Tibial nerve (tissue), 4 donors: ENCODE data around the gene CBX6. TPM values are rescaled to one million over a fixed set of nuclear protein-coding genes. Genes with fewer than 3 reads are reported as not detected.
A peak's percentile ranks its signal among the peaks of the same experiment; 100 is the strongest.

Experiments
- DNase-seq, 2 donors: peaks; one replicate each; pipeline ENCODE4 v3.0.0-alpha.2; 2019; ENCODE audit warnings: low spot score in 2 of 2
- H3K27ac ChIP-seq, 4 donors: fragments of 200-600 bp; sonication (generic) in 3 of 4; one replicate each; pipeline ENCODE4 v1.5.1; 2017 to 2019; ENCODE audit warnings: mild to moderate bottlenecking in 1 of 4
- H3K27me3 ChIP-seq, 2 donors: fragments of 200-600 bp; sonication (generic) in 1 of 2; one replicate each; pipeline versions ENCODE4 v1.5.1 to v1.6.0; 2017 to 2019
- H3K36me3 ChIP-seq, 3 donors: fragments of 200-600 bp; sonication (generic); one replicate each; pipeline ENCODE4 v1.5.1; 2018 to 2019
- H3K4me1 ChIP-seq, 4 donors: fragments of 200-600 bp; sonication (generic) in 3 of 4; one replicate each; pipeline ENCODE4 v1.5.1; 2017 to 2019
- H3K4me3 ChIP-seq, 4 donors: fragments of 200-600 bp; sonication (generic) in 3 of 4; one replicate each; pipeline ENCODE4 v1.5.1; 2017 to 2019; ENCODE audit warnings: mild to moderate bottlenecking in 1 of 4, moderate library complexity in 1 of 4
- H3K9me3 ChIP-seq, 4 donors: fragments of 200-600 bp; sonication (generic) in 3 of 4; one replicate each; pipeline ENCODE4 v1.5.1; 2017 to 2019
- EP300 ChIP-seq, 2 donors: sonication (generic); formaldehyde crosslinking; IDR thresholded peaks; one replicate each; pipeline ENCODE4 v1.6.1; 2017; ENCODE audit warnings: antibody characterized with exemption in 2 of 2, mild to moderate bottlenecking in 1 of 2
- POLR2A ChIP-seq, 2 donors: fragments of 450-650 bp; IDR thresholded peaks; one replicate each; pipeline ENCODE4 v1.6.1; 2017; ENCODE audit warnings: antibody characterized with exemption in 2 of 2, mild to moderate bottlenecking in 2 of 2, moderate library complexity in 2 of 2
- WGBS, 2 donors: methylation state at CpG; one replicate each; pipeline ENCODE4 v1.1.5; 2018; 5-methylcytosine and 5-hydroxymethylcytosine counted together
- total RNA-seq, 4 donors: library from RNA; depleted of rRNA; stranded (reverse); fragments of >200 nt; gene quantifications; one replicate each; pipeline ENCODE4 v1.1.0, GENCODE V29; 2016
- TF ChIP-seq, protein P1 (sequence below), 5 experiments: fragments of 200-600 bp in 3 of 5; fragments of 450-650 bp in 2 of 5; sonication (generic) in 3 of 5; IDR thresholded peaks; one replicate each; pipeline ENCODE4 v1.5.1; 2016 to 2019; ENCODE audit warnings: antibody characterized with exemption in 5 of 5, mild to moderate bottlenecking in 3 of 5, moderate library complexity in 2 of 5

The CBX6 gene
- total RNA-seq, 4 donors from 2014 or later = 50.0 to 78.0 (median 56.8) TPM

DNA sequence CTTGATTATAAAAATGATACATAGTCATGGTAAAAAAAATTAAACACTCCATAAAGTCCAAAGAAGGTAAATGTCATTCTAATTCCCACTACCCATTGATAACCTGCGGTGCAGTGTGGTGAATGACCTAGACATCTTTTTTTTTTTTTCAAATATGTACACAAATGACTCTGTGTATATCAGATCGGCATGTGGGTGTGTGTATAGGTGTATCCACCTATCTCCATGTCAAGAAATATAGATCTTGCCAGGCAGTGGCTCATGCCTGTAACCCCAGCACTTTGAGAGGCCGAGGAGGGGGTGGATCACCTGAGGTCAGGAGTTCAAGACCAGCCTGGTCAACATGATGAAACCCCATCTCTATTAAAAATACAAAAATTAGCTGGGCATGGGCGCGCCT lies 18.4 kb upstream of the CBX6 start:
- no peaks in the 10 kb centered on the region for H3K9me3 ChIP-seq
- H3K4me1 ChIP-seq = no peaks in the 10 kb centered on the region
- no peak for TF ChIP-seq POLR2A (IDR thresholded peaks at IDR 0.05)
- TF ChIP-seq, protein P1, sequence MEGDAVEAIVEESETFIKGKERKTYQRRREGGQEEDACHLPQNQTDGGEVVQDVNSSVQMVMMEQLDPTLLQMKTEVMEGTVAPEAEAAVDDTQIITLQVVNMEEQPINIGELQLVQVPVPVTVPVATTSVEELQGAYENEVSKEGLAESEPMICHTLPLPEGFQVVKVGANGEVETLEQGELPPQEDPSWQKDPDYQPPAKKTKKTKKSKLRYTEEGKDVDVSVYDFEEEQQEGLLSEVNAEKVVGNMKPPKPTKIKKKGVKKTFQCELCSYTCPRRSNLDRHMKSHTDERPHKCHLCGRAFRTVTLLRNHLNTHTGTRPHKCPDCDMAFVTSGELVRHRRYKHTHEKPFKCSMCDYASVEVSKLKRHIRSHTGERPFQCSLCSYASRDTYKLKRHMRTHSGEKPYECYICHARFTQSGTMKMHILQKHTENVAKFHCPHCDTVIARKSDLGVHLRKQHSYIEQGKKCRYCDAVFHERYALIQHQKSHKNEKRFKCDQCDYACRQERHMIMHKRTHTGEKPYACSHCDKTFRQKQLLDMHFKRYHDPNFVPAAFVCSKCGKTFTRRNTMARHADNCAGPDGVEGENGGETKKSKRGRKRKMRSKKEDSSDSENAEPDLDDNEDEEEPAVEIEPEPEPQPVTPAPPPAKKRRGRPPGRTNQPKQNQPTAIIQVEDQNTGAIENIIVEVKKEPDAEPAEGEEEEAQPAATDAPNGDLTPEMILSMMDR (IDR thresholded peaks at IDR 0.05) = no peak
- TF ChIP-seq EP300 (IDR thresholded peaks at IDR 0.05) = no peak
- DNase-seq = no peak
- no peaks in the 10 kb centered on the region for H3K27me3 ChIP-seq
- no peak overlapping the region for H3K4me3 ChIP-seq
- no peak overlapping the region for H3K27ac ChIP-seq
- 91 to 92% methylated on average over 5 of the region's 5 CpGs for WGBS, 2 donors
- no peaks in the 10 kb centered on the region for H3K36me3 ChIP-seq

DNA sequence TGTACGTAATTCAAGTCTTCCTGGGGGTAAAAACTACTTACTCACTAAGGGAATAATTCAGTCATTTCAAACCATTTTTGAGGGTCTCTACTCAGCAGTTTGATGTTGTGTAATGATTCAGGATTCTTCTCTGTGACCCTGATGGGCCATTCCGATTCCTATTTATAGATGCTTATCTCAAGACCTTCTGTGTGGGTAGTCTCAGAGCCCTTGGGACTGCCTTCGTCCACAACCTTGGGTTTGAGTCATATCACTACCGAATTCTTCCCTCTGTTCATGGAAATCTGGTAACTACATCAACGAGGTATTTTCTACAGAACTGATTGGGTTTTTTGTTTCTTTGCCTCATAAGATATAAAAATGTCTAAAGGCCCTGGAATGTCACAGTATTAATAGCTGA lies 14.3 kb upstream of the CBX6 start:
- no peak for TF ChIP-seq EP300 (IDR thresholded peaks at IDR 0.05)
- TF ChIP-seq, protein P1 (IDR thresholded peaks at IDR 0.05) = no peak
- no peak for TF ChIP-seq POLR2A (IDR thresholded peaks at IDR 0.05)
- Histone ChIP-seq H3K27ac (no peak overlapping the region), H3K9me3 (no peaks in the 10 kb centered on the region), H3K36me3 (no peaks in the 10 kb centered on the region), H3K4me1 (peaks cover 0 to 23% (median 15%) of the 10 kb centered on the region in 4 donors), H3K4me3 (no peak overlapping the region), H3K27me3 (no peaks in the 10 kb centered on the region)
- WGBS, 2 donors = 52 to 61% methylated on average over 5 of the region's 5 CpGs
- DNase-seq = no peak

DNA sequence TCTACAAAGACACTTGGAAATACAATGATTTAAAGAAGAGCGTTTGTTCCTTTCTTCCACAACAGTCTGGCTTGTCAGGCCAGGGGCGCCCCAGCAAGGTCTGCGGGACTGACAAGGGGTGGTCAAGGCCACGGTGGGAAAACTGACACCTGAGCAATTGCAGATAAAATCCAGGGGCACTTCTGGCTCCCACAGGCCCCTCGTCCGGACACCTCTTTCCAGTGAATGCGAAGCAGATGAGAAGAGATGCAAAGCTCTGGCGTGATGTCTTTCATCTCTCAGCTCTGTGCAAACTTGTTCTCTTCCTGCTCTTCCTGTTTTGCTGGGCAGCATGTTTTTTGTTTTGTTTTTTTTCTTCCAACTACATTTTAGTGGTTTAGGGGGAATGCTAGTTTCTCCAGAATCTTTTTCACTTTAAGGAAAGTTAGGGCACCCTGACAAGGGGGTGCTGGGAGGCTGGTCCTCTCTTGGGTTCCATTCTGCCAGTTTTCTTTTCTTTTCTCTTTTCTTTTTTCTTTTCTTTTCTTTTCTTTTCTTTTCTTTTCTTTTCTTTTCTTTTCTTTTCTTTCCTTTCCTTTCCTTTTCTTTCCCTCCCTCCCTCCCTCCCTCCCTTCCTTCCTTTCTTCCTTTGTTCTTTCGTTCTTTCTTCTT lies 11.1 kb upstream of the CBX6 start:
- 55 to 57% methylated on average over 8 to 9 of the region's 9 CpGs for WGBS, 2 donors
- Histone ChIP-seq H3K27ac (peak overlapping the region in 3 of 4 donors; percentile 50 to 83 (median 67)), H3K4me3 (no peak overlapping the region), H3K9me3 (no peaks in the 10 kb centered on the region), H3K4me1 (peaks cover 0 to 28% (median 18%) of the 10 kb centered on the region in 4 donors), H3K36me3 (no peaks in the 10 kb centered on the region), H3K27me3 (no peaks in the 10 kb centered on the region)
- TF ChIP-seq POLR2A (IDR thresholded peaks at IDR 0.05) (no peak), EP300 (IDR thresholded peaks at IDR 0.05) (no peak)
- TF ChIP-seq, protein P1 (IDR thresholded peaks at IDR 0.05) = no peak
- DNase-seq = no peak

DNA sequence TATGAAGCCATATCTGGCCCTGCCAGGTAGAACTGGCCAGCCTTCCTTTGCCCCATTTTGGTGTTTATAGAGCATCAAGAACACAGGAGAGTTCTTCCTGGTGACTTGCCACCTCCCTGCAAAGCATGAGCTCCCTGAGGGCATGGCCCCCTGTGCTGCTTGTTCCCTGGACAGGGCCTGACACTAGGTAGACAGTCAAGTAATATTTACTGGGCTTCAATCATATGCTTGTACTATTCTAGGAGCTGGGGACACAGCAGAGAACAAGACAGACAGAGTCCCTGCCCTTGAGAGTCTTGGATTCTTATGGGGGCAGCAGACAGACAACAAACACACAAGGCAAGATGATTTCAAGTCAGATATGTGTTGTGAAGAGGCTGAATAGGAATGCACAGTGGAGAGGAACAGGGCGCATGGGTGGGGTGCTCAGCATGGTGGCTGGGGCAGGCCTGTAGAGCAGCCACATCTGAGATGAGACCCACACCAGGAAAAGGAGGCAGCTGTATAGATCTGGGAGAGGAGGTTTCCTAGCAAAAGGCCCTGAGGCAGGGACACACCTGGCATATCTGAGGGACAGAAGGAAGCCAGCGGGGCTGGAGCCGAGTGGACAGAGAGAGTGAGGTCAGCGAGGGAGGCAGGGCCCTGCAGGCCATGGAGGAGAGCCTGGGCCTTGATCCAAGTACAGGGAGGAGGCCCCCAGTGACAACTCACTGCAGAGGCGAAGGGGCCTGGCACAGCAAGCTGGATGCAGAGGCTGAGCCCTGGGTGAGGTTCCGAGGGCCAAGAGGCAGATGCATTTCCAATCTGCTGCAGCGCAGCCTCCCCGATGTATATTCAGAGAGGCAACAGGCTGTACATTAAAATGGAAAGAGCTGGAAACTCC lies 10.2 kb upstream of the CBX6 start:
- WGBS, 2 donors = 36 to 51% methylated on average over 8 of the region's 8 CpGs
- no peaks in the 10 kb centered on the region for H3K36me3 ChIP-seq
- no peak overlapping the region for H3K4me3 ChIP-seq
- TF ChIP-seq EP300 (IDR thresholded peaks at IDR 0.05) = no peak
- TF ChIP-seq POLR2A (IDR thresholded peaks at IDR 0.05) = no peak
- TF ChIP-seq, protein P1 (IDR thresholded peaks at IDR 0.05) = no peak
- no peaks in the 10 kb centered on the region for H3K27me3 ChIP-seq
- peaks cover 0 to 28% (median 18%) of the 10 kb centered on the region in 4 donors for H3K4me1 ChIP-seq
- DNase-seq = no peak
- H3K27ac ChIP-seq = peak overlapping the region in 3 of 4 donors; percentile 67 to 88 (median 83)
- no peaks in the 10 kb centered on the region for H3K9me3 ChIP-seq

DNA sequence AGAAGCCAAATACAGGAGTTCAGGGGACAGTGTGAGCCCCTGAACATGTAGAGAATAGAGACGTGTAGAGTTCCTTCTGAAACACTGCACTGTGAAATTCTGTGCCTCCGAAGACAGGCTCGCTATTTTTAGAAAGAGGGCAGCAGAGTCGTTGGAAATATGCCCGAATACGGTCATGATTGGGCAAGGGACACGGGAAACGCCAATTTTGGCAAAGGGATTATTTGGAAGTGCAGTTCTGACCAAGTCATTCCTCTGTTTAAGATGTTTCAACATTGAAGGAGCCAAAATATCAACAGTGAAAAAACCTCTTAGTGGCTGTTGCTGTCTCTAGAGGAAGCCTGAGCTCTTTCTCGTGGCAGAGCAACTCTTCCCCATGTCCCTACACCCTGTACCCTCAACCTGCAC lies 9.5 kb upstream of the CBX6 start:
- H3K27ac ChIP-seq = peak overlapping the region; percentile 67 to 88 (median 76)
- peak in 1 of 2 donors; percentile 94 for TF ChIP-seq EP300 (IDR thresholded peaks at IDR 0.05)
- peak in 1 of 2 donors; percentile 36 for TF ChIP-seq POLR2A (IDR thresholded peaks at IDR 0.05)
- TF ChIP-seq, protein P1 (IDR thresholded peaks at IDR 0.05) = peak in 3 of 5 experiments; percentile 13 to 35 (median 27)
- DNase-seq = peak; percentile 65 to 90
- no peaks in the 10 kb centered on the region for H3K9me3 ChIP-seq
- no peak overlapping the region for H3K4me3 ChIP-seq
- WGBS, 2 donors = 1 to 4% methylated on average over 9 of the region's 9 CpGs
- H3K27me3 ChIP-seq = no peaks in the 10 kb centered on the region
- H3K4me1 ChIP-seq = peaks cover 0 to 28% (median 18%) of the 10 kb centered on the region in 4 donors
- H3K36me3 ChIP-seq = no peaks in the 10 kb centered on the region
